Breast epithelium (tissue), 4 donors: ENCODE data around the gene FIP1L1. TPM values are rescaled to one million over a fixed set of nuclear protein-coding genes. Genes with fewer than 3 reads are reported as not detected.
A peak's percentile ranks its signal among the peaks of the same experiment; 100 is the strongest.

Experiments
- DNase-seq, 2 donors: peaks; one replicate each; pipeline ENCODE4 v3.0.0-alpha.2; 2019; ENCODE audit warnings: low spot score in 2 of 2
- H3K27ac ChIP-seq, 2 donors: fragments of 200-600 bp; sonication (generic) in 1 of 2; one replicate each; pipeline ENCODE4 v1.5.1; 2016 to 2019; ENCODE audit warnings: mild to moderate bottlenecking in 1 of 2
- H3K27me3 ChIP-seq, 2 donors: fragments of 200-600 bp; sonication (generic) in 1 of 2; one replicate each; pipeline versions ENCODE4 v1.5.1 to v1.6.0; 2017 to 2019; ENCODE audit warnings: control low read depth in 1 of 2, mild to moderate bottlenecking in 1 of 2
- H3K36me3 ChIP-seq: fragments of 200-600 bp; one replicate; pipeline ENCODE4 v1.5.1; 2019
- H3K4me1 ChIP-seq, 2 donors: fragments of 200-600 bp; sonication (generic); one replicate each; pipeline ENCODE4 v1.5.1; 2016 to 2019; ENCODE audit warnings: control low read depth in 1 of 2
- H3K4me3 ChIP-seq, 3 donors: fragments of 200-600 bp; sonication (generic); 1 replicate in 2 of 3; 2 replicates in 1 of 3; pipeline ENCODE4 v1.5.1; 2016 to 2019; ENCODE audit warnings: mild to moderate bottlenecking in 3 of 3, moderate library complexity in 2 of 3
- H3K9me3 ChIP-seq, 2 donors: fragments of 200-600 bp; sonication (generic) in 1 of 2; one replicate each; pipeline ENCODE4 v1.5.1; 2016 to 2019; ENCODE audit warnings: control low read depth in 1 of 2
- POLR2A ChIP-seq: fragments of 450-650 bp; IDR thresholded peaks from one replicate; pipeline ENCODE4 v1.6.1; 2016; ENCODE audit warnings: antibody characterized with exemption, mild to moderate bottlenecking, moderate library complexity
- POLR2AphosphoS5 ChIP-seq, 3 donors: sonication (generic); formaldehyde crosslinking; IDR thresholded peaks; one replicate each; pipeline ENCODE4 v1.6.1; 2017; ENCODE audit warnings: antibody characterized with exemption in 3 of 3
- intact Hi-C: fragments of 100-400 bp; cut with DNase I; formaldehyde crosslinking; loops from one replicate; pipeline ENCODE4 v1.15.1; 2023; ENCODE audit warnings: low total_unique reads
- total RNA-seq, 3 donors: library from RNA; depleted of rRNA; stranded (reverse); fragments of >200 nt; gene quantifications; one replicate each; pipeline ENCODE4 v1.1.0, GENCODE V29; 2016
- TF ChIP-seq, protein P1 (sequence below), 3 donors: fragments of 450-650 bp; IDR thresholded peaks; one replicate each; pipeline ENCODE4 v1.5.1; 2016 to 2017; ENCODE audit warnings: antibody characterized with exemption in 3 of 3, mild to moderate bottlenecking in 3 of 3, moderate library complexity in 3 of 3

Gene FIP1L1
- total RNA-seq, 3 donors from 2014 or later = 43.7 to 67.5 (median 52.4) TPM

DNA sequence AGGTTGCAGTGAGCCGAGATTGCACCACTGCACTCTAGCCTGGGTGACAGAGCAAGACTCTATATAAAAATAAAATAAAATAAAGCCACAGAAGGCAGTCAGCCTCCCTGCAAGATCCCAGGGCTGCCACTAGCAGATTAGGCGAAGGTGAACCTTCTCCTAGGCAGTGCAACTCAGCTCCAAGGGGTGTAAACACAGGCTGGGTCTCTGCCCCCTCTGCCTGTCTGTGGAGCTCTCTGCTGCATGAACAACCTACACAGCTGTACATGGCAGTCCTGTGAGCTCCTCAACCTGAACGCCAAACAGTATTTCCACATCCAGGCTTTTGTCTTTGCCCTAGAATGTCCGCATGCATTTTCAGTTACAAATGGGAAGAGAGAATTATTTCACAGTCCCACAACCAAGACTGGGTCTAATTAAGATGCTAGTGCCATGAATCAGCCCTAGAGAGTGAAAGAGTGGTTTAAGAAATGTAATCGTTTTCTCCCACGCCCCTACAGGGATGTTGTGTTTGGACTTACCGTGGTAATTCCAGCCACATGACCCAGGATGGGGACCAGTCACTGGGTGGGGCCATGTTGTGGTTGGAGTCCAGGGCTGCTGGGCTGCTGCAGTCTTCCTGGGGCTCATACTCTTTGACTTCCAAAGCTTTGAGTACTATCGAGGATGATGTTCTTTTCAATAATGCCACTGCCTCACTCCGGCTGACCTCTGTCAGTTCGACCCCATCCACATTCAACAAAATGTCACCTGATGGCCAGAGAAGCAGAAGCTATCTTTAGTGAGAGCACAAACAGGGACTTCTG is 99.0 kb downstream of the FIP1L1 start:
- no peak for DNase-seq
- H3K27ac ChIP-seq = peak overlapping the region in 1 of 2 donors; percentile 53
- no peaks in the 10 kb centered on the region for H3K9me3 ChIP-seq
- TF ChIP-seq POLR2A = no peak
- TF ChIP-seq POLR2AphosphoS5 (IDR thresholded peaks at IDR 0.05) = peak in 1 of 3 donors; percentile 31
- TF ChIP-seq, protein P1, sequence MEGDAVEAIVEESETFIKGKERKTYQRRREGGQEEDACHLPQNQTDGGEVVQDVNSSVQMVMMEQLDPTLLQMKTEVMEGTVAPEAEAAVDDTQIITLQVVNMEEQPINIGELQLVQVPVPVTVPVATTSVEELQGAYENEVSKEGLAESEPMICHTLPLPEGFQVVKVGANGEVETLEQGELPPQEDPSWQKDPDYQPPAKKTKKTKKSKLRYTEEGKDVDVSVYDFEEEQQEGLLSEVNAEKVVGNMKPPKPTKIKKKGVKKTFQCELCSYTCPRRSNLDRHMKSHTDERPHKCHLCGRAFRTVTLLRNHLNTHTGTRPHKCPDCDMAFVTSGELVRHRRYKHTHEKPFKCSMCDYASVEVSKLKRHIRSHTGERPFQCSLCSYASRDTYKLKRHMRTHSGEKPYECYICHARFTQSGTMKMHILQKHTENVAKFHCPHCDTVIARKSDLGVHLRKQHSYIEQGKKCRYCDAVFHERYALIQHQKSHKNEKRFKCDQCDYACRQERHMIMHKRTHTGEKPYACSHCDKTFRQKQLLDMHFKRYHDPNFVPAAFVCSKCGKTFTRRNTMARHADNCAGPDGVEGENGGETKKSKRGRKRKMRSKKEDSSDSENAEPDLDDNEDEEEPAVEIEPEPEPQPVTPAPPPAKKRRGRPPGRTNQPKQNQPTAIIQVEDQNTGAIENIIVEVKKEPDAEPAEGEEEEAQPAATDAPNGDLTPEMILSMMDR (IDR thresholded peaks at IDR 0.05) = no peak
- no peaks in the 10 kb centered on the region for H3K4me1 ChIP-seq
- no peaks in the 10 kb centered on the region for H3K36me3 ChIP-seq
- H3K4me3 ChIP-seq = no peak overlapping the region
- H3K27me3 ChIP-seq = no peaks in the 10 kb centered on the region
- intact Hi-C loops = no loop called here

DNA sequence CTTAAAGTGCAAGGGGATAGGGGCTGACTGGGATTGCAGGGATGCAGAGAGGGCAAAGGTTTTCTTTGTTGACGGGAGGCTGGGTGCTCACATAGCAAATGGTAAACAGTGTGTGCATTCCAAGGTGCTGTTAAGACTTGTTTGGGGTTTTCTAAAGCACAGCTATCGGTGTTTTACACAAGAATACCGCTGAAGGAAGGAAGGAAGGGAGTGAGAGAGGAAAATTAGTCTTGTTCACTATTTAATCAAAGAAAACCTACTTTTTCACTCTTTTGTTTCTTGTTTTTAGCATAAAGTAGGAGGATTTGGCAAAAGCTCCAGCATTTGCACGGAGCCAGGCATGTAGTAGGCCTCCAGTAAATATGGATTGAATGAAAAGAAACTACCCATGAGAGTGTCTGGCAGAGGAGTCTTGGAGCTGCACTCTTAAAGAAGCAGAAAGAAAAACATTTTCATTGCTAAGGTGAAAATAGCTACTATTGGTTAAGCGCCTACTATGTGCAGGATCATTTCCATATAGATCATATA is 99.7 kb downstream of the FIP1L1 start:
- Histone ChIP-seq H3K27me3 (no peaks in the 10 kb centered on the region), H3K4me3 (no peak overlapping the region), H3K27ac (peak overlapping the region in 1 of 2 donors; percentile 20), H3K9me3 (no peaks in the 10 kb centered on the region), H3K36me3 (no peaks in the 10 kb centered on the region), H3K4me1 (no peaks in the 10 kb centered on the region)
- no peak for DNase-seq
- TF ChIP-seq POLR2A (no peak), POLR2AphosphoS5 (IDR thresholded peaks at IDR 0.05) (no peak)
- TF ChIP-seq, protein P1 (IDR thresholded peaks at IDR 0.05) = no peak
- intact Hi-C loops = no loop called here

DNA sequence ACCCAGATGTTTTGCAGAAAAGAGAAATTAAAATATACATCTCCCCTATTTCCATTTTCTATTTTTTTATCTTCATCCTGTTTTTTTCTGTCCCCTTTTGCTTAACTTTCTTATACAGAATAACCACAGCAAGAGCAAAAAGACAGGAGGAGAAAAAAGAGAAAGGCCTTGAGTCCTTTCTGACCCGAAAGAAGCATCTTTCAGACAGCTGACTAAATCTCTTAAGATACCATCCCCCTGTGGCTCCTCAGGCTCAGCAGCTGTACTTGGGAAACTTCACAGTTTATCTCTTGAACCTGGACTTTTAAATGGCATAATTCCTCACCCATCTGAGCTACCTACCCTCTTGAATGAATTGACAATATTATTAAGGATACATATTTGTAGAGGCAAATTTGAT is 100.2 kb downstream of the FIP1L1 start:
- Histone ChIP-seq H3K4me1 (no peaks in the 10 kb centered on the region), H3K27ac (no peak overlapping the region), H3K27me3 (no peaks in the 10 kb centered on the region), H3K4me3 (no peak overlapping the region), H3K9me3 (no peaks in the 10 kb centered on the region), H3K36me3 (no peaks in the 10 kb centered on the region)
- intact Hi-C loops = no loop called here
- TF ChIP-seq POLR2AphosphoS5 (IDR thresholded peaks at IDR 0.05) (no peak), POLR2A (no peak)
- TF ChIP-seq, protein P1 (IDR thresholded peaks at IDR 0.05) = no peak
- DNase-seq = no peak

DNA sequence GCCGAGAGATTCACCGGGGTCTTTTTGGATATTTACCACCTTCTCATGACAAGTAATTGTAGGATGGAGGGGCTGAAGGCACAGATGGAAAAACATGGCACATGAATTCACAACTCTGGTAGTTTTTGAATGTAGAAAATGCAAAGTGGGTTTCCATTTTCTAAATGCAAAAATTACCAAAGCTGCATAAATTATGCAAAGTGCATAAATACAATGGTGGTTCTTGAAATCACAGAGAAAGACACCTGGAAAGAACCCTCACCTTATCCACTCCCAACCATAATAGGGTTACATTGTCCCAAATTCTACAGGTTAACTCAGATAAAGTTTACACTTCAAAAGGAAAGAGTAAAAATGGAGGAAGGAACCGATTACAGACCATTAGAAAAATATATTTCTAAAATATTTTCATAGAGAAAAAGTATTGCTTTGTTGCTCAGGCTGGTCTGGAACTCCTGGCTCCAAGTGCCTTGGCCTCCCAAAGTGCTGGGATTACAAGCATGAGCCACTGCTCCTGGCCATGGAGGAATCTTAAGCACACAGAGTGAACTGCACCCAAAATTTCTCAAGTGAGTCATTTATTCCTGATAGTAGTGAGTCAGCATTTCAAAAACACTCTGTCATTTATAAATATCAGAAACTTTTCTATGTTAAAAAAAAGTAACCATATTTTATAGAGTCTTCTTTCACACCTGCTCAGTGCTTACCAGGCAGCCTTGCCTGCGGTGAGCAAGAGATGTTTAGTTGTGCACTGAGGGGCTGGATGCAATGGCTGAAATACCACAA is 101.4 kb downstream of the FIP1L1 start:
- intact Hi-C loops = no loop called here
- DNase-seq = no peak
- Histone ChIP-seq H3K9me3 (no peaks in the 10 kb centered on the region), H3K4me1 (no peaks in the 10 kb centered on the region), H3K27me3 (no peaks in the 10 kb centered on the region), H3K36me3 (no peaks in the 10 kb centered on the region), H3K27ac (no peak overlapping the region), H3K4me3 (no peak overlapping the region)
- TF ChIP-seq, protein P1 (IDR thresholded peaks at IDR 0.05) = no peak
- TF ChIP-seq POLR2AphosphoS5 (IDR thresholded peaks at IDR 0.05) = no peak
- no peak for TF ChIP-seq POLR2A
